ENCODE measurements around the gene NHSL2. TPM values are rescaled to one million over a fixed set of nuclear protein-coding genes. Genes with fewer than 3 reads are reported as not detected.

The NHSL2 gene
- total RNA-seq, 1 donor from 2014 or later = 12.7 TPM

DNA sequence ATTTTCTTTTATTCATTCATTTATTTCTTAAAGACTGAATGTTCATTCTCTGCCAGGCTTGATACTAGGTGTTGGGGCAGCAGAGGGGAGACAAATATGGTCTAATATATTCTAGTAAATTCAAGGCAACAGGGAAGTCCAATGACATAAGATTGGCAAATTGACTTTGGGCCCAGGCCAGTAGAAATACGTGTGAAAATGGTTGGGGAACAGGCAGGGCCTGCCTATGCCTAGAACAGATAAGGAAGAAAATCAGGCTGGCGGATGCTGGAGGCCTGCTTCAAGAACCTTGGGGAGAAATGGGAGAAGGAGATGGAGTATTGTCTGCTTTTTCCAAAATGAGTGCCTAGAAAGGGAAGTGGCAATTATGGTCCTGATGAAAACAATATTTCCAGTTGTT is 112.4 kb downstream of the NHSL2 start:
- no peak for ATAC-seq
- TF ChIP-seq, protein P1, sequence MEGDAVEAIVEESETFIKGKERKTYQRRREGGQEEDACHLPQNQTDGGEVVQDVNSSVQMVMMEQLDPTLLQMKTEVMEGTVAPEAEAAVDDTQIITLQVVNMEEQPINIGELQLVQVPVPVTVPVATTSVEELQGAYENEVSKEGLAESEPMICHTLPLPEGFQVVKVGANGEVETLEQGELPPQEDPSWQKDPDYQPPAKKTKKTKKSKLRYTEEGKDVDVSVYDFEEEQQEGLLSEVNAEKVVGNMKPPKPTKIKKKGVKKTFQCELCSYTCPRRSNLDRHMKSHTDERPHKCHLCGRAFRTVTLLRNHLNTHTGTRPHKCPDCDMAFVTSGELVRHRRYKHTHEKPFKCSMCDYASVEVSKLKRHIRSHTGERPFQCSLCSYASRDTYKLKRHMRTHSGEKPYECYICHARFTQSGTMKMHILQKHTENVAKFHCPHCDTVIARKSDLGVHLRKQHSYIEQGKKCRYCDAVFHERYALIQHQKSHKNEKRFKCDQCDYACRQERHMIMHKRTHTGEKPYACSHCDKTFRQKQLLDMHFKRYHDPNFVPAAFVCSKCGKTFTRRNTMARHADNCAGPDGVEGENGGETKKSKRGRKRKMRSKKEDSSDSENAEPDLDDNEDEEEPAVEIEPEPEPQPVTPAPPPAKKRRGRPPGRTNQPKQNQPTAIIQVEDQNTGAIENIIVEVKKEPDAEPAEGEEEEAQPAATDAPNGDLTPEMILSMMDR (IDR thresholded peaks at IDR 0.05) = no peak
- H3K9me3 ChIP-seq = no peaks in the 10 kb centered on the region
- no peaks in the 10 kb centered on the region for H3K27me3 ChIP-seq (ENCODE audit: low read depth)
- DNase-seq = no peak
- intact Hi-C loops (cut with DNase I) = no loop called here
- no peak overlapping the region for H3K27ac ChIP-seq
- H3K4me3 ChIP-seq = no peak overlapping the region
- no peaks in the 10 kb centered on the region for H3K4me1 ChIP-seq
- H3K36me3 ChIP-seq = no peaks in the 10 kb centered on the region

DNA sequence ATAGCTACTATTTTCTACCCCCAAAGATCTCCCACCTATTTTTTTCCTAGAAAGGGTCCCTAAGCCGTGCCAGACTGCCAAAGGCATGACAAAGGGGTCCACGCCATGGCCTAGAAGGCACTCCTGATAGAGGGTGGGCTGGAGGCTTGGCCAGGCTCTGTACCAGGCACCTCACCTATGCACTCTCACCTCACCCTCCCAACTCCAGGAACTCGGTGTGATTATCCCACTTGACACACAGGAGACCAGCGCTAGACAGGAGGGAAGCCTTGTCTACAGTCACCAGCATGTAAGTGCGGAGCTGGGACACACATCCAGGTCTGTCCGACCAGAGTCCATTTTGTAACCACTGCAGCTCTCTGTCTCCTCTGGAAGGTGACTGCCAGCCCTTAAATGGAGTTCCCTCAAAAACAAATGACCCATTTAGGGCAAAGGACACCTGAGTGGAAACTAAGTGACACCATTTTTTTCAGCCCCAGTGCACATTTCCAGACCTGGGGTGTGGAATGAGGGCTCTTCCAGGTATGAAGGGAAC is 114.7 kb downstream of the NHSL2 start:
- Histone ChIP-seq H3K27ac (no peak overlapping the region), H3K4me1 (peaks cover 13% of the 10 kb centered on the region), H3K36me3 (no peaks in the 10 kb centered on the region), H3K27me3 (ENCODE audit: low read depth) (no peaks in the 10 kb centered on the region), H3K9me3 (no peaks in the 10 kb centered on the region), H3K4me3 (no peak overlapping the region)
- intact Hi-C loops (cut with DNase I) = no loop called here
- DNase-seq (no peak), ATAC-seq (no peak)
- TF ChIP-seq, protein P1 (IDR thresholded peaks at IDR 0.05) = no peak

DNA sequence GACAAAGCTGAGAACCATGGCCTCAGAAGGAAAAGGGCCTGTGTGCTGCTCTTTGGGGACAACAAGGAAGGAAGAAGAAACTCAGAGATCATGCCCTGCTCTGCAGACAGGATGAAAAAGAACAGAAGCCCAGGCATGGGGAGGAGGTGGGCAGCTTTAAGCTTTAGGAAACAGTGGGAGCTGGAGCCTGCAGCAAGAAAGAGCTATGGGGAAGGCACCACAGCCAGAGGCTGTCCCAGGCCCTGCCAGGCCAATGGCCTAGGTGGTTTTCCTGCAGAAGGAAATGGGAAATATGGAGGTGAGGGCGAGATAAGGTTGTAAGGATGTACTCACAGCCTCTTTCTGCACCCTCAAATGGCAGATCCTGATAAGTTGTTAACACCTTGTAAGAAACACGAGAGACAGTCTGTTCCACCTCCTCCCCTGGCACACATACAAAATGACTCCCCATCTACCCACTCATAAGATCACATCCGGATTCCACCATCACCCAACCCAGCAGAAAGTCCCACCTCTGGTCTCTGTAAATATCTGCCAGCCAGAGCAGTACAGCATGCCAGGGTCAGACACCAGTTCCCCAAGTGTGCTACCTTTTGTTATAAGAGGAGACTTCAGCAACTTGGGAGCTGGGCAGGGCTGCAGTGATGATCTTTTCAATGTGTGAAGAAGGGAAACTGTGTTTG is 115.8 kb downstream of the NHSL2 start:
- Histone ChIP-seq H3K27ac (no peak overlapping the region), H3K4me1 (peaks cover 13% of the 10 kb centered on the region), H3K27me3 (ENCODE audit: low read depth) (no peaks in the 10 kb centered on the region), H3K4me3 (no peak overlapping the region), H3K9me3 (no peaks in the 10 kb centered on the region), H3K36me3 (no peaks in the 10 kb centered on the region)
- TF ChIP-seq, protein P1 (IDR thresholded peaks at IDR 0.05) = no peak
- DNase-seq (no peak), ATAC-seq (no peak)
- intact Hi-C loops (cut with DNase I) = no loop called here

DNA sequence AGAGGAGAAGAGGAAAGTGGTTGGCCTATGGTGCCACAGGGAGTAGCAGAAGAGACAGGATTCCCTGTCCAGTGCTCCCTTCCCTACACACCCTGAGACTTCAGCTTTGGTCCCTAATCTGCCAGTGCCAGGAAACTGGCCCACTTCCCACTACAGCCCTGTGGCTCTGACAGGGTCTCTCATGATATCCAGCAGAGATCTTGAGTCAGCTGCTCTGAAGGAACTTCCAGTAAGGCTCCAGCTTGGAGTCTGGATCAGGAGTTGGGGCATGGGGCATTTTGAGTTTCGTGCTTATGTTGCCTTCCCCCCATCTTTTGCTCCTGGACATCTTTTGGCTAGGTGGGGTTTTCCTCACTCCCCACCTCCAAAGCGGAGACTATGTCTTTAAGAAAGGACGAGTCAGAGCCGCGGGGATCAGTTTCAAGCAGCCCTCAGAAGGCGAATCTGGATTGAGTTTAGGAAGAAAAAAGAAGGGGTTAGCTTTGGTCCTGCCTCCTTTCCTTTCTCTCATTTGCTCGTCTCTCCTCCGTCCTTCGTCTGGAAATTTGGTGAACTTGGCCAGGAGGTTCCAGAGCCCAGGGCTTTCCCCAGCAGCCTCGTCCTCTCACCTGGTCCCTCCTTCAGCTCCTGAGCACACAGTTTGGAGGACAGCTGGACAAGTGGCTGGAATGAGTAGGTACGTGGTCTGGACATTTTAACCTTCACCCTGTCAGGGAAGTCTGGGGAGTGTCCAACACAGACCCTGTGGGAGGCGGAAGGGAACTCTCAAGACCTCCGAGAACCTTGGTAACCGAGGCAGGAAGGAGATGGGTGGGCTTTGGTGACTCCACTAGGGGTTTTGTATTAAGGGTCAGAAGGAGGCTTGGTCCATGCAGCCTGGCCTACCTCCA is 116.6 kb downstream of the NHSL2 start:
- intact Hi-C loops (cut with DNase I) = no loop called here
- Histone ChIP-seq H3K27ac (no peak overlapping the region), H3K9me3 (no peaks in the 10 kb centered on the region), H3K4me1 (peaks cover 13% of the 10 kb centered on the region), H3K4me3 (no peak overlapping the region), H3K36me3 (no peaks in the 10 kb centered on the region), H3K27me3 (ENCODE audit: low read depth) (no peaks in the 10 kb centered on the region)
- no peak for DNase-seq
- TF ChIP-seq, protein P1 (IDR thresholded peaks at IDR 0.05) = no peak
- no peak for ATAC-seq

DNA sequence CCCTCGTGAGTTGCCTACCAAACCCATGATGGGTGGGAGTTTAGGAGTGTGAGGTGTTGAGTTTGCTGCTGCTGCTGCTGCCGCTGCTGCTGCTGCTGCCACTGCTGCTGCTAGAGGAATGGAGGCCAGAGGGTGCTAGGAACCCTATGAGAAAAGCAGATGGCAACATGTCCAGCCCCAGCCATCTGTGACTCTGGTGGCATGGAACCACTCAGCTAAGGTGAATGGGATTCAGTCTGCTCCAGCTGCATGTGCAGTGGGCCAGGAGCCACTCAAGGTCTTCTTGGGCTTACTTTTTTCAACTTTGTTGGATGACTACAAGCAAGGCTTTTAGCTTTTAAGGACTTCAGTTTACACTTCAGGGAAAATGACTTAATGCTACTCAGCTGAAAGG is 117.3 kb downstream of the NHSL2 start:
- TF ChIP-seq, protein P1 (IDR thresholded peaks at IDR 0.05) = no peak
- ATAC-seq (no peak), DNase-seq (no peak)
- Histone ChIP-seq H3K27me3 (ENCODE audit: low read depth) (no peaks in the 10 kb centered on the region), H3K36me3 (no peaks in the 10 kb centered on the region), H3K27ac (no peak overlapping the region), H3K4me1 (peaks cover 13% of the 10 kb centered on the region), H3K9me3 (no peaks in the 10 kb centered on the region), H3K4me3 (no peak overlapping the region)
- intact Hi-C loops (cut with DNase I) = no loop called here

Measured in lower lobe of right lung (tissue), 2 donors.